Measurements from ENCODE around the gene MAP3K3. TPM values are rescaled to one million over a fixed set of nuclear protein-coding genes. Genes with fewer than 3 reads are reported as not detected.

MAP3K3 gene
- total RNA-seq, 1 experiment from 2014 or later = 13.9 TPM

GRCh38 chr17:63652106-63652505 lies 29.9 kb downstream of the MAP3K3 start:
- DNase-seq (ENCODE audit: low spot score) = no peak

GRCh38 chr17:63653050-63653449 lies 30.8 kb downstream of the MAP3K3 start:
- DNase-seq (ENCODE audit: low spot score) = no peak

- DNase-seq (ENCODE audit: low spot score) = no peak
Measured at GRCh38 chr17:63657786-63658185, 35.6 kb downstream of the MAP3K3 start.

- no peak for DNase-seq (ENCODE audit: low spot score)
Measured at GRCh38 chr17:63658366-63658765, 36.1 kb downstream of the MAP3K3 start.

- DNase-seq (ENCODE audit: low spot score) = no peak
Measured at GRCh38 chr17:63659850-63660249, 37.6 kb downstream of the MAP3K3 start.

- DNase-seq (ENCODE audit: low spot score) = no peak
Measured at GRCh38 chr17:63665527-63666214, 43.5 kb downstream of the MAP3K3 start.

GRCh38 chr17:63672856-63673255 lies 50.6 kb downstream of the MAP3K3 start:
- no peak for DNase-seq (ENCODE audit: low spot score)

GRCh38 chr17:63675231-63675606 lies 53.0 kb downstream of the MAP3K3 start:
- no peak for DNase-seq (ENCODE audit: low spot score)

- peak; percentile 92 for DNase-seq (ENCODE audit: low spot score)
Measured at GRCh38 chr17:63675607-63676546, 53.7 kb downstream of the MAP3K3 start.

GRCh38 chr17:63676584-63676983 lies 54.4 kb downstream of the MAP3K3 start:
- no peak for DNase-seq (ENCODE audit: low spot score)

- no peak for DNase-seq (ENCODE audit: low spot score)
Measured at GRCh38 chr17:63679214-63679613, 57.0 kb downstream of the MAP3K3 start.

- DNase-seq (ENCODE audit: low spot score) = no peak
Measured at GRCh38 chr17:63680700-63681099, 58.5 kb downstream of the MAP3K3 start.

GRCh38 chr17:63681530-63681929 lies 59.3 kb downstream of the MAP3K3 start:
- DNase-seq (ENCODE audit: low spot score) = no peak

- DNase-seq (ENCODE audit: low spot score) = no peak
Measured at GRCh38 chr17:63682441-63682840, 60.2 kb downstream of the MAP3K3 start.

- no peak for DNase-seq (ENCODE audit: low spot score)
Measured at GRCh38 chr17:63682981-63683380, 60.8 kb downstream of the MAP3K3 start.

GRCh38 chr17:63685041-63685440 lies 62.8 kb downstream of the MAP3K3 start:
- no peak for DNase-seq (ENCODE audit: low spot score)

GRCh38 chr17:63685578-63685977 lies 63.4 kb downstream of the MAP3K3 start:
- DNase-seq (ENCODE audit: low spot score) = no peak

- no peak for DNase-seq (ENCODE audit: low spot score)
Measured at GRCh38 chr17:63686138-63686685, 64.0 kb downstream of the MAP3K3 start.

- DNase-seq (ENCODE audit: low spot score) = no peak
Measured at GRCh38 chr17:63688396-63689020, 66.3 kb downstream of the MAP3K3 start.

GRCh38 chr17:63689479-63689878 lies 67.3 kb downstream of the MAP3K3 start:
- no peak for DNase-seq (ENCODE audit: low spot score)

- DNase-seq (ENCODE audit: low spot score) = no peak
Measured at GRCh38 chr17:63692195-63692816, 70.1 kb downstream of the MAP3K3 start.
